OCI-LY1 (cell line): Measurements from ENCODE around the gene VSTM4.

Experiments used
- EZH2 ChIP-seq: fragments of 200-600 bp; sonication (generic), shearing (Covaris generic); IDR thresholded peaks from 2 replicates; pipeline ENCODE4 v1.8.0; 2017; ENCODE audit warnings: borderline replicate concordance, mixed run types, mild to moderate bottlenecking, antibody characterized with exemption, low read length, moderate library complexity, mixed read lengths
- TF ChIP-seq, protein P1 (sequence below): fragments of 200-600 bp; sonication (generic), shearing (Covaris generic); IDR thresholded peaks from 2 replicates; pipeline ENCODE4 v1.5.1; 2017; ENCODE audit warnings: mild to moderate bottlenecking, antibody characterized with exemption, low read length, moderate library complexity, mixed read lengths

DNA sequence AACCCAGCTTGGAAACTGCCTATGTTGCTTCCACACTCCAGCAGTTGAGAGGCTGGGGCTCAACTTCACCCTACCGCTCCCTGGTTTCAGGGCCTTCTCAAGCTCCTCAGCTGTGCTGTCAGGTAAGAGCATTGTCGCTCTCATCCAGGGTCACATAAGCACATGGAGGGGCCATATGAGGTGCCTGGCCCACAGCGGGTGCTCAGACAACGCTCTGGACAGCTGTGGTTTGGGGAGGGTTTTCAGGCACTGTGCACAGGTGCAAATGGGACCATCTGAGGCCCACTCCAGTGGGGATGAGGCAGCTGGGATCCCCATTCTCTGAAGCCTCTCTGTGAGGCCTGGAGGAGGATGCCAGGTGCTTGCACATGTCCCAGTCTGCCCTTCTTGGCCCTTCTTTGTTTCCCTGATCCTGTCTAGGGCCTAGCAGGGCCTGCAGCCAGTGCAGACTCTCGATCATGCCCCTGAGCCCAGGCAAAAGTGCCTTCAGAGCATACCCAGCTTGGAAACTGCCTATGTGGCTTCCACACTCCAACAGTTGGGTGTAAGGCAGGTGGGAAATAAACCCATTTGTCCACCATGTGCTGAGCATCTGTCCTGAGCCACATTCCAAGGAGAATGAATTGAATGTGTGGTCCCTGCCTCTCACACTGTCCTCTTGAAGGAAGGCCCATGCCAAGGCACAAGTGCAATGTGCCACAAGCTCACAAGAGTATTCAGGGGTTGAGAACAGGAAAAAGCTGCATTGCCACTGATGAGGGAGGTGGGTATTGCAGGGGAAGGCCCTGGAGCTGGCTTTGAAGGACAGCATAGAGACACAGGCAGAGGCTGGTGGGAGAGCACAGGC is 40.3 kb downstream of the VSTM4 start:
- TF ChIP-seq, protein P1, sequence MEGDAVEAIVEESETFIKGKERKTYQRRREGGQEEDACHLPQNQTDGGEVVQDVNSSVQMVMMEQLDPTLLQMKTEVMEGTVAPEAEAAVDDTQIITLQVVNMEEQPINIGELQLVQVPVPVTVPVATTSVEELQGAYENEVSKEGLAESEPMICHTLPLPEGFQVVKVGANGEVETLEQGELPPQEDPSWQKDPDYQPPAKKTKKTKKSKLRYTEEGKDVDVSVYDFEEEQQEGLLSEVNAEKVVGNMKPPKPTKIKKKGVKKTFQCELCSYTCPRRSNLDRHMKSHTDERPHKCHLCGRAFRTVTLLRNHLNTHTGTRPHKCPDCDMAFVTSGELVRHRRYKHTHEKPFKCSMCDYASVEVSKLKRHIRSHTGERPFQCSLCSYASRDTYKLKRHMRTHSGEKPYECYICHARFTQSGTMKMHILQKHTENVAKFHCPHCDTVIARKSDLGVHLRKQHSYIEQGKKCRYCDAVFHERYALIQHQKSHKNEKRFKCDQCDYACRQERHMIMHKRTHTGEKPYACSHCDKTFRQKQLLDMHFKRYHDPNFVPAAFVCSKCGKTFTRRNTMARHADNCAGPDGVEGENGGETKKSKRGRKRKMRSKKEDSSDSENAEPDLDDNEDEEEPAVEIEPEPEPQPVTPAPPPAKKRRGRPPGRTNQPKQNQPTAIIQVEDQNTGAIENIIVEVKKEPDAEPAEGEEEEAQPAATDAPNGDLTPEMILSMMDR, result no peak
- TF ChIP-seq EZH2, result no peak
